Hepatocyte (in vitro differentiated cells): ENCODE data around the gene SLC1A3. TPM values are rescaled to one million over a fixed set of nuclear protein-coding genes. Genes with fewer than 3 reads are reported as not detected.

Source experiments
- DNase-seq: peaks from one replicate; pipeline ENCODE4 v3.0.0-alpha.2; 2016; ENCODE audit warnings: low spot score
- H2AFZ ChIP-seq: fragments of 200-600 bp; sonication (generic); 2 replicates; pipeline ENCODE4 v1.6.0; 2016; ENCODE audit warnings: antibody characterized with exemption, mild to moderate bottlenecking
- H3K27ac ChIP-seq: fragments of 200-600 bp; sonication (generic); 2 replicates; pipeline ENCODE4 v1.5.1; 2016; ENCODE audit warnings: mild to moderate bottlenecking
- H3K27me3 ChIP-seq: fragments of 200-600 bp; sonication (generic); 2 replicates; pipeline ENCODE4 v1.6.1; 2016
- H3K36me3 ChIP-seq: fragments of 200-600 bp; sonication (generic); replicated peaks from 2 replicates; pipeline ENCODE4 v1.5.1; 2016; ENCODE audit warnings: low read depth; ENCODE audit not compliant: insufficient read depth
- H3K4me1 ChIP-seq: fragments of 200-600 bp; sonication (generic); 2 replicates; pipeline ENCODE4 v1.5.1; 2016; ENCODE audit warnings: mild to moderate bottlenecking, moderate library complexity; ENCODE audit not compliant: insufficient read depth
- H3K4me2 ChIP-seq: fragments of 200-600 bp; sonication (generic); 2 replicates; pipeline ENCODE4 v1.6.0; 2016
- H3K4me3 ChIP-seq: fragments of 200-600 bp; sonication (generic); 2 replicates; pipeline ENCODE4 v1.5.1; 2016; ENCODE audit warnings: mild to moderate bottlenecking
- H3K79me2 ChIP-seq: fragments of 200-600 bp; sonication (generic); 2 replicates; pipeline ENCODE4 v1.6.0; 2017; ENCODE audit warnings: mild to moderate bottlenecking
- H3K9me2 ChIP-seq: fragments of 200-600 bp; sonication (generic); replicated peaks from 2 replicates; pipeline ENCODE4 v1.6.0; 2017; ENCODE audit warnings: mild to moderate bottlenecking; ENCODE audit not compliant: insufficient read depth
- H3K9me3 ChIP-seq: fragments of 200-600 bp; sonication (generic); 2 replicates; pipeline ENCODE4 v1.5.1; 2016; ENCODE audit warnings: low read depth, mild to moderate bottlenecking
- H4K20me1 ChIP-seq: fragments of 200-600 bp; sonication (generic); 2 replicates; pipeline ENCODE4 v1.6.0; 2016; ENCODE audit warnings: mild to moderate bottlenecking; ENCODE audit not compliant: insufficient read depth, poor library complexity, severe bottlenecking
- EZH2 ChIP-seq: fragments of 200-600 bp; sonication (generic); IDR thresholded peaks from 2 replicates; pipeline ENCODE4 v1.6.1; 2016; ENCODE audit warnings: antibody characterized with exemption, mild to moderate bottlenecking, borderline replicate concordance
- EZH2phosphoT487 ChIP-seq: fragments of 200-600 bp; sonication (generic); IDR thresholded peaks from one replicate; pipeline ENCODE4 v1.6.1; 2018; ENCODE audit warnings: antibody characterized with exemption, mild to moderate bottlenecking, low read depth, moderate library complexity; ENCODE audit not compliant: unreplicated experiment, severe bottlenecking
- WGBS: methylation state at CpG from one replicate; pipeline ENCODE4 v1.1.6; 2016; ENCODE audit warnings: low lambda C conversion rate; ENCODE audit errors: missing lambda C conversion rate; 5-methylcytosine and 5-hydroxymethylcytosine counted together
- polyA plus RNA-seq: library from polyadenylated mRNA; unstranded; fragments of >200 nt; fragmentation: Nextera tagmentation; extraction: Ambion mirVana; gene quantifications from 2 replicates; pipeline ENCODE4 v1.2.1, GENCODE V29; 2016
- total RNA-seq: library from RNA; depleted of rRNA; stranded (reverse); fragments of >200 nt; gene quantifications from 2 replicates; pipeline ENCODE4 v1.2.3, GENCODE V29; 2014
- TF ChIP-seq, protein P1 (sequence below): fragments of 200-600 bp; sonication (generic); IDR thresholded peaks from 2 replicates; pipeline ENCODE4 v1.5.1; 2016; ENCODE audit warnings: antibody characterized with exemption, mild to moderate bottlenecking; ENCODE audit not compliant: poor library complexity

The SLC1A3 gene
- total and polyA plus RNA-seq, 2 experiments from 2014 or later: 32.3 to 42.3 TPM

DNA sequence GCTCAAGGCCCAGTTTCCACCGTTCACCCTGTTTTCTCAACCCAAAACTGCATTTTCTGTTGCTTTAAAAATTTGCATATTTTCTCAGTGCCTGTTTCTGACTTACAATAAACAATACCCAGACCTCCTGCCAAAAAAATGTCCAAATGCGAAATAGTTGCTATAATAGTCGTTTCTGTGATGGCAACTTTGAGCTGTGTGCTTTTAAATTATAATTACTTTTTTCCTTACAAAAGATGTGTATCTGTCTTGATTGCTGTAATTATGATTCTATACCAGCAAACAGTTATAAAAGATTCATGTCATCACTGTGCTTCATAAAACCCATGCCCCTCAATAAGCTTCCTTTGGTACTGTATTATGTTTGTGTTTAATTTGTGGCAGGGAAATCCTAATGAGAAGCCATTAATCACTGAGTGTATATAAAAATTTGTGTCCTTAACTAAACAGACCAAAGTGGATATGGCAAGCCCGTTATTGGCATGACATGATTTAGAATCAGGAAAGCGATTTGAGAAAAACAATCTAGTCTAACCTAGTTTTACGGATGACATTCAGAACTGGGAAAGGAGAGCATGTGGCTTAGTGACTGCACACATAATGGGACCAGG lies 5.4 kb upstream of the SLC1A3 start:
- H3K27me3 ChIP-seq: no peaks in the 10 kb centered on the region

DNA sequence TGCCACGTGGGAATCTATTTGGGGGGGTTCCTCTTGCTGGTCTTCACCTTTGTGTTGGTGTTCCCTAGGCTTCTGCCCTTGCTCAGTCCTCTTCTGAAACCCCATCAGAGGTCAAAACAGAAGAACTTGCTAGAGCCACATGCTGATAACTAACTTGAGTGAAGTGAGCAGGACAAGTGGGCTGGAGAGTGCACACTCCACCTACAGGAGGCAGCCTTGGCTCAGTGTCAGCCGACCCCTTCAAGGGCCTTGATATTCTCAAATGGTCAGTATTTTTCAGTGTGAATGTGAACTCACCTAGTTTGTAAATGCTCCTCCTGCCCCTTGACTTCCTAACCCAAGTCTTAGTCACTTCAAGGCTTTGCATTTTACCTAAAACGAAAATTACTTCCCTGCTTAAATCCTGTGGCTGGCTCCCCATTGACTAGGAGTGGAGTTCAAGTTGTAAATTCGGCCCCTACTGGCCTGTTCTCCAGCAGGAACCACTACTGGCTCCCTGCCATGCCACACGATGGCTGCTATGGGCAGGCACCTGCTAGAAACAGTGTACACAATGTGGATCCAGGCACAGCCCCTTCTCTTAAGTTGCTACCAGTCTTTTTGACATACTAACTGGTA lies 3.6 kb upstream of the SLC1A3 start:
- Histone ChIP-seq H3K27ac (no peak overlapping the region), H3K9me3 (no peaks in the 10 kb centered on the region), H4K20me1 (no peaks in the 10 kb centered on the region), H3K4me3 (no peak overlapping the region), H3K79me2 (peaks cover 11% of the 10 kb centered on the region), H3K4me1 (no peaks in the 10 kb centered on the region), H3K27me3 (no peaks in the 10 kb centered on the region), H3K9me2 (no peaks in the 10 kb centered on the region), H2AFZ (no peak overlapping the region), H3K4me2 (no peak overlapping the region), H3K36me3 (no peaks in the 10 kb centered on the region)
- TF ChIP-seq, protein P1, sequence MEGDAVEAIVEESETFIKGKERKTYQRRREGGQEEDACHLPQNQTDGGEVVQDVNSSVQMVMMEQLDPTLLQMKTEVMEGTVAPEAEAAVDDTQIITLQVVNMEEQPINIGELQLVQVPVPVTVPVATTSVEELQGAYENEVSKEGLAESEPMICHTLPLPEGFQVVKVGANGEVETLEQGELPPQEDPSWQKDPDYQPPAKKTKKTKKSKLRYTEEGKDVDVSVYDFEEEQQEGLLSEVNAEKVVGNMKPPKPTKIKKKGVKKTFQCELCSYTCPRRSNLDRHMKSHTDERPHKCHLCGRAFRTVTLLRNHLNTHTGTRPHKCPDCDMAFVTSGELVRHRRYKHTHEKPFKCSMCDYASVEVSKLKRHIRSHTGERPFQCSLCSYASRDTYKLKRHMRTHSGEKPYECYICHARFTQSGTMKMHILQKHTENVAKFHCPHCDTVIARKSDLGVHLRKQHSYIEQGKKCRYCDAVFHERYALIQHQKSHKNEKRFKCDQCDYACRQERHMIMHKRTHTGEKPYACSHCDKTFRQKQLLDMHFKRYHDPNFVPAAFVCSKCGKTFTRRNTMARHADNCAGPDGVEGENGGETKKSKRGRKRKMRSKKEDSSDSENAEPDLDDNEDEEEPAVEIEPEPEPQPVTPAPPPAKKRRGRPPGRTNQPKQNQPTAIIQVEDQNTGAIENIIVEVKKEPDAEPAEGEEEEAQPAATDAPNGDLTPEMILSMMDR: peak; percentile 4
- TF ChIP-seq EZH2phosphoT487 (no peak), EZH2 (no peak)
- no peak for DNase-seq
- WGBS: 70% methylated on average over 5 of the region's 5 CpGs

More for the DNA sequence above, 5.4 kb upstream of the SLC1A3 start:
- Histone ChIP-seq H3K9me3 (no peaks in the 10 kb centered on the region), H3K27ac (no peak overlapping the region), H3K79me2 (no peaks in the 10 kb centered on the region), H4K20me1 (no peaks in the 10 kb centered on the region), H3K4me3 (no peak overlapping the region), H3K9me2 (no peaks in the 10 kb centered on the region), H3K36me3 (no peaks in the 10 kb centered on the region), H2AFZ (no peak overlapping the region), H3K4me2 (no peak overlapping the region), H3K4me1 (no peaks in the 10 kb centered on the region)
- WGBS: 75% methylated on average over 6 of the region's 6 CpGs
- TF ChIP-seq EZH2 (no peak), EZH2phosphoT487 (no peak)
- TF ChIP-seq, protein P1: no peak
- no peak for DNase-seq

DNA sequence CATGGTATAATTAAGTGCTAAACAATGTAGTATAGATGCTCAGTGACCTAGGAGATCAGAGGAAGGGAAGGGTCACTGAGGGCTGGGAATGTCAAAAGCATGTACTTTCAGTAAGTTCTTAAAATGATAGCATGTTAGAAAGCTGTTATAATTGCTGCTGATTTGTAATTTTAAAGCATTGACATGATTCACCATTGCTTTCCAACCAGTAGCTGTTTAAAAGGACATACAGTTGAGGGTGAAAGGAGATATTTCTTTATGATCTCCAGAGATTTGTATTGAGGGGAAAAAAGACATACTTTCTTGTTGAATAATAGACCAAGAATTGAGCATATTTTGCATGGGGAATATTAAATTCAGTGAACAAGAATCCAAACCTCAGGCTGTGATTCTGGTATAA lies 1.2 kb upstream of the SLC1A3 start:
- no peak for TF ChIP-seq EZH2
- TF ChIP-seq, protein P1: no peak
- no peak for TF ChIP-seq EZH2phosphoT487
- no peaks in the 10 kb centered on the region for H3K4me1 ChIP-seq
- no peak overlapping the region for H3K27ac ChIP-seq
- H3K27me3 ChIP-seq: no peaks in the 10 kb centered on the region
- H3K4me2 ChIP-seq: peak overlapping the region; percentile 81
- H3K9me3 ChIP-seq: no peaks in the 10 kb centered on the region
- DNase-seq: no peak
- peaks cover under 1% of the 10 kb centered on the region for H3K36me3 ChIP-seq
- no peaks in the 10 kb centered on the region for H3K9me2 ChIP-seq
- H3K4me3 ChIP-seq: no peak overlapping the region
- H3K79me2 ChIP-seq: peaks cover 36% of the 10 kb centered on the region
- no peak overlapping the region for H2AFZ ChIP-seq
- no peaks in the 10 kb centered on the region for H4K20me1 ChIP-seq
